T-helper 1 cell (primary cell): Measurements from ENCODE around the gene NTNG2.

ENCODE experiments used
- DNase-seq, 5 donors: peaks; one replicate each; pipeline ENCODE4 v3.0.0-alpha.2; 2012 to 2020

NTNG2 gene

DNA sequence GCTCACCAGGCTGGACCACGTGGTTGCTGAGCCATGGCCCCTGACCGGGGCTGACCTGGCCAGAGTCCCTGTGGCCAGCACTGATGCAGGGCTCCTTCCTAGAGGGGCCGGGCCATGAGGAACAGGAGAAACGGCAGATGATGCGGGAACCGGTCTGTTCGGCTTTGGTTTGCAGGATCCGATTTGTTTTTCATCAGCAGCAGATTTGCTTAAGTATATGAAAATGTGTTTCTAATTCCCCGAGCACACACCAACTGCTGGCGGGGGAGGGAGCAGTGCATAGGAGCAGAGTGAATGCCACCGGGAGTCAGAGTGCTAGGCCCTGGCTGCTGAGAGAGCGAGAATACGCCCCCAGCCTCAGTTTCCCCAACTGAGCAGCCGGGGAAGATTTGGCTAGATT lies 13.6 kb downstream of the NTNG2 start:
- no peak for DNase-seq

DNA sequence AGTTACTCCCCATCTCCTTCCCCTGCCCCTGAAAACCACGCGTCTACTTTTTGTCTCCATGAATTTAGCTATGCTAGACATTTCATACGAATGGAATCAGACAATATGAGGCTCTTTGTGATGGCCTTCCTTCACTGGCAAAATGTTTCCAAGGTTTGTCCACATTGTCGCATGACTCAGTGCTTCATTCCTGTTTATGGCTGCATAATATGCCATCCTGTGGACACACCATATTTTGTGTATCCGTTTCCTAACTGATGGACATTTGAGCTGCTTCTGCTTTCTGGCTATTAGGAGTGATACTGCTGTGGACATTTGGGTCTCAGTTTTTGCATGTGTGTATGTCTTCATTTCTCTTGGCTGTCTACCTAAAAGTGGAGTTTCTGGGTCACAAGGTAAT lies 14.5 kb downstream of the NTNG2 start:
- no peak for DNase-seq

DNA sequence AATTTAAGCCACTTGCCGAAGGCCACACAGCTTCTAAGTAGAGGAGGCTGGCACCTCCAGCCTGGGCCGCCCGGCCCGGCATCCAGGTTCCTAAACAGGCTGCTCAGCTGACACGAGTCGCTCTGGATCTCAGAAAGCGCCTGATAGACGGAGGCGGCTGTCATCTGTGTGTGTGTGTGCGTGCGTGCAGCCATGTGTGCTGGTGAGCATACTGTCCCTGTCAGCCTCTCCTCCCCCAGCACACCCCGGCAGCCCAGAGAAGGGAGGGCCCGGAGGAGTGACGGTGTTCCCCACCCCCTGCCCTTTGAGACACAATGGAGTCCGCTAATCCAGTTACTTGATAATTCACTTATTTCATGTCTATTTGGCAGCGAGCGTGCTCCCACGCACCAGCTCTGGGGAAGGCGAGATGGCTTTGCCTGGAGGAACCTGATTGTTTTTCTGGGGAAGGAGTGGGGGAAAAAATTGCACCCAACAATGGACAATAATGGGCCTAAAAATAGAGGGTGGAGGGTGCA lies 20.0 kb downstream of the NTNG2 start:
- DNase-seq = no peak

DNA sequence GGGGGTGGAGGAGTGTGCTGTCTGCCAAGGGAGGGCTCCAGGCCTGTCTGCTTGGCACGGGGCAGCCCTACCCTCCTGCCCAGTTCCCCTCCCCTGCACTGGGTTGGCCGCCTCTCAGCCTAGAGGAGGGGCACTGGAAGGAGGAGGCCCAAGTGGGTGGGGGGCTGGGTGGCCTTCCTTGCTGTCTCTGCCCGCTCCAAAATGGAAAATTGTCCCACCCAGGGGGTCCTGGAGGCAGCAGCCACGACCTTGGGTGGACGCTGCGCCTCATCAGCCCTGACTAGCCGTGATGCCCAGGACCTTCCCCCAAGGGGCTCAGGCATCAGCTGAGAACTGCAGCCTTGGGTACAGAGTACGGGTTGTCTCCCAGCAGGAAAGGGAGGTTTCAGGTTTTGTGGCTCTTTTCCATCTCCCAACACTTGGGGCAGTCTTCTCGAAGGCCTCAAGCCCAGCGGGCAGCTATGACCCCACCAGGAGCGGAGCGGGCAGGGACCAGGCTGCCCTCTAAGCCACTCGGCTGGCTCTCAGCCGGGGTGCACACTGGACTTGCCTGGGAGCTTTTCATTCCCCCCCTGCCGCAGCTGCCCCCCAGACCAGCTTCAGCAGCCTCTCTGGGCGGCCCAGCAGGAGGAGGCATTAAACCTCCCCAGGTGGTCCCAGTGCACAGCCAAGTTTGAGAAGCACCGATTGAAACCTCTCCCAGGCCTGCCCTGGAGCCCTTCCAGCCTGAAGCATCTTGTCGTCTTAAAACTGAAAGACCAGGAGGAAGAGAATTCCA lies 20.6 kb downstream of the NTNG2 start:
- DNase-seq = no peak

DNA sequence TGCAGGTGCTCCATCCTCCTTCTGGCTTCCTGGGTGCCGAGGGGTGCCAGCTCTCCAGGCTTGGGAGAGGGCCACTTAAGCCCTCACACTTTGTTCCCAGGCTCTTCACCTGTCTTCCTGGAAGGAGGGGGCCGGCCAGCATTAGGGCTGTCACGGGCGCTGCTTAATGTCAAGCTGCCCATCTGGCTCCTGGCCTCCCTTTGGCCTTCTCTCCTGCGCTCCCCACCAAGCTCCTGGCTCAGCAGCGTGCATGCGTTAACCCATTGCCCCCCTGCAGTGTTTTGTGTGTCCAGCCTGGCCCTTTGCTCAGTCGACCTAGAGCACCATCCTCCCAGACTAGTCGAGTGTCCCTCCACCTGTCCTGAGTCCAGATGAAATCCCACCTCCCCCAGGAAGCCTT lies 21.3 kb downstream of the NTNG2 start:
- DNase-seq = no peak

DNA sequence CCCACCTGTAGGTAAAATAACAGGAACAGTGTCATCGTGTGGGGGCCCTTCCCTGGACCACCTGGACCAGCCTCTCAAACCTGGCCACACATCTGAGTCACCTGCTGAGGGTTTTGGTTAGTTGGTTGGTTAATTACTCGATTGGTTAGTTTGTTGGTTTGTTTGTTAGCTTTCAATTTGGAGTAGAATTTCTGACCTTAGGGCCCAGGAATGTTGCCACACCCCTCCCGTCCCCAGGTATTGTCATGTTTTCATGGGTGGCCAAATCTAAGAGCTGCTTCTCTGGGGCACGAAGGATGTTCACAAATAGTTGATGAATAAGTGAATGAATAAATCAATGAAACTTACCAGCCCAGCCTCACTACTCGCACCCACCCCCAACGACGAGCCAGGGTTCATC lies 21.9 kb downstream of the NTNG2 start:
- DNase-seq = no peak

DNA sequence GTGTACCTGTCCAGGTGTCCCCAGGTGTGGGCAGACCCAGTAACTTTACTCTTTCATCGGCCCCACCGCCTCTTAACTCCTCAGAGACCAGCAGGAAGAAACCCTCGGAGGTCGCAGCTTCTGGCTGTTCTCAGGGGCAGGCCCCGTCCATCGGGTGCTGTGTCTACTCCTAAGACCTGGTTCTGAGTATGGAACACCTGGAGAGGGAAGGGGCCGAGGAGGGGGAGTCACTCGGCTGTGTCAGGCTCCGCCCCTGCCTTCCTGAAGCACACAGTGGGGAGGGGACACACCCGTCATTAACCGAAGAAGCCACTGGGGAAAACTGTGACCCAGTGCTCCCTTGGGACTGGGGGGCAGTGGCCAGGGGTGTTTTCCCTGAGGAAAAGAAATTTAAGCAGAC lies 22.3 kb downstream of the NTNG2 start:
- no peak for DNase-seq

DNA sequence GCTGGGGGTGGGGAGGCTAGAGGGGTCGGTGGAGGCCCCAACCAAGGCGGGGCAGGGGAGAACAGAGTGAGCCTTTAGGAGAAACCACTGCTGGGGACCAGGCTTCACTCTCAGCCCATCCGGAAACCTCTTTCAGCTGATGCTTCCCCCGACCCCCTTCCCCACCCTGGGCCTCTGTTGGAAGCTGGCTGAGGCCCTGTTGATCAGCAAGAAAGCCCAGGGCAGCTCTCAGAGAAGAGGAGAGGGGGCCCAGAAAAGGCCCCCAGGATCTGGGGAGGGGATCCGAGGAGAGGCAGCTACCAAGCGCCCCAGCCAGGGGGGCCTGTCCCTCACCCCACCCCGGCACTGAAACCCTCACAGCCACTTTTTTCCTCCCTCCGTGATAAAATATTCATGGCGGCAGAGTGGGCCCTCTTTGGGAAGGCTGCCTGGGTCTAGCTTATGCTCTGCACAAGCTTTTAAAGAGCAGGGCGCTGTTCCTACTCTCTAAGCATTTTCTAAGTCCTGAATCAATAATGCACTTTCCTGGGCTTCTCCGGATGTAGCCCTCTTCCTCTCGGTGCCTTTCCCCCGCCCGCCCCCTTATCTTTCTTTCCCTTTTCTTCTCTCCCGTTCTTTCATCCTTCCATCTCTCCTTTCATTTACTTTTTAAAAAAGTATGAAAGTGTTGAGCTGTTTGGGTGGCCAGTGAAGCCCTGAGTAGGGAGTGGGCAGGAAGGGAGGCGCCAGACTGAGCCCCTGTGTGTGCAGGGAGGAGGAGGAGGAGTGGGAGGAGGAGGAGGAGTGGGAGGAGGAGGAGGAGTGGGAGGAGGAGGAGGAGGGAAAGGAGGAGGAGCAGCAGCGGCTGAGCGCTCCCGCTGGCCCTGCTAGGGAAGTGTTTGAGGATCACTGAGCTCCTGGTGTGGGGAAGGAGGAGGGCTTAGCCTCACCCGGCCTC lies 23.5 kb downstream of the NTNG2 start:
- no peak for DNase-seq

DNA sequence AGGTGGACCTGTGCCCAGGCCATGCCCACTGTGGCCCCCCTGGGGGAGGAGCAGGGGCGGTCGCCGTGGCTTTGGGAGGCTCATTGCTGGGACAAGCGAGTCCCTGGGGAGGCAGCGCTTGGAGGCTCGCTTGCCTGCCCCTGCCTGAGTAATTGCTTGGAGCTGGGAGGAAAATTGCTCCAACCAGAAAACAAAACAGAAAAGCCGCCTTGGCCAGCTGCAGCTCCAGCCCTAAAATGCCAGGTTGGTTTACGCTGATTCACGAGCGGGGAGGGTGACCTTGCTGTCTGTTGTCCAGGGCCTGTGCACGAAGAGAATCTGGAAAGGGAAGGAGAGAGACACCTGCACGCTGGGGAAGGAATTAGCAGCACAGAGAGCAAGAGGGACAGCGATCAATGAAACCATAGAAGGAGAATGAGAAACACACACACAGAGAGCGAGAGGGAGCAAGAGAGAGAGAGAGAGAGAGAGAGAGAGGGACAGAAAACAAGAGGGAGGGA lies 25.3 kb downstream of the NTNG2 start:
- no peak for DNase-seq

DNA sequence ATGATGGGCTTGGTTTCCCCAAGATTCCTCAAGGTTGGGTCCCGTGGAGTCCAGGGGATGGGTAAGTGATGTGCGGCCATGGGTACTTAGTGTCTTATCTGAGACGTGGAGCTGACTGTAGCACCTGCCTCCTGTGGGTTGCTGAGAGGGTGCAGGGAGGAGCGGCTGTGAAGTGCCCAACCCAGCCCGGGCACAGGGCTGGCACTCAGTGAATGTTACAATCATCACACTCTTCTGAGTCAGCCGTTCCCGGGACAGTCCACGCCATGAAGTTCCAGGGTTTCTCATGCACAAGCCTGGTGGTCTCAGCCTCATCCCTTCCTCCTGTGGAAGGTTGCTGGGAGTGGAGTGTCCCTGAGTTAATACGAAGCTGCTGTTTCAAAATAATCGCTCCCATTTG lies 29.1 kb downstream of the NTNG2 start:
- no peak for DNase-seq

DNA sequence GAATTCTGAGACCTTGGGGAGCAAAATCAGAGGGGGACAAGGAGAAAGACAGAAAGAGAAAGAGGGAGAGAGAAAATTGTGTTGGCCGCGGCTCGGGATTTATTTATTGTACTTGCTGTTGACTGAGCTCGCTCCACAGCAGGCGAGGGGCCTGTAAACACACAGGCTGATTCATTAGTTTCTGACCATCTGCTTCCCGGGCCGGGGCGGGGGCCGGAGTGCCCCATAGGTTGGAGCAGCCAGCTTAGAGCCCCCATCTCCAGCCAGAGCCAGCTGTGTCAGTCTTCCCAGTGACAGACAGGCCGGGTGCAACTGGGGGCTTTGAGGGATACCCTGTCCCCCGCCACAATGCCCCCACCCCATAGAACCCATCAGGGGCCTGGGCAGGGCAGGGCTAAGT lies 30.9 kb downstream of the NTNG2 start:
- DNase-seq = no peak

DNA sequence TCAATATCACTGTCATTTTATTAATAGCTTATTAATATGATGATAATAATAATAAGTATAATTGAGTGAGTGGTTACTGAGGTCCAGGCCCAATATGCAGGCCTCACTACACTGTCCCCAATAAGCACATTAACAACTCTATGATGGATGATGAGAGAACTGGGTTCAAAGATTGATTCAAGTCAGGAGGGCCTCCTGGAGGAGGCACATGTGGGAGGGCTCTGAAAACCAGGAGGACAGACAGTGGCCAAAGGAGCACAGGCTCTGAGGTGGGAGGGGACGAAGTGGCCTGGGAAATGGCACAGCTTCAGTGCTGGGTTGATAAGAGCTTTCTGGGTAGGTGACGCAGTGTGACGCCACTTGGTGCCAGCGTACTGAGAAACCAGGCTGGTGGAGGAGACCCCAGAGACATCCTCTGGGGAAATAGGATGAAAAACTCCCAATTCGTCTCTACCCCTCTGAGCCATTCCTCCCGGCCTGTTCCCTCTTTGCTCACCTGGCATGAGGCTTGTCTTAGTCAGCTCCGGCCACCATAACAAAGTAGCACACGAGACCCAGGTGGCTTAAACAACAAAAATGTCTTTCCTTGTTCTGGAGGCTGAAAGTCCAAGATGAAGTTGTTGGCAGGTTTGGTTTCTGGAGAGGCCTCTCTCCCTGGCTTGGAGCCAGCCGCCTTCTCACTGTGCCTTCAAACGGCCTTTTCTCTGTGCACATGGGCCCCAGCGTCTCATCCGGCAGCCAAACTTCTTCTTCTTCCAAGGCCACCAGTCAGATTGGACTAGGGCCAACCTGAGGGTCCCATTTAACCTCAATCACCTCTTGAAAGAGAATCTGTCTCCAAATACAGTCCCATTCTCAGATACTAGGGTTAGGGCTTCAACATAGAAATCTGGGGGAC lies 31.6 kb downstream of the NTNG2 start:
- no peak for DNase-seq

DNA sequence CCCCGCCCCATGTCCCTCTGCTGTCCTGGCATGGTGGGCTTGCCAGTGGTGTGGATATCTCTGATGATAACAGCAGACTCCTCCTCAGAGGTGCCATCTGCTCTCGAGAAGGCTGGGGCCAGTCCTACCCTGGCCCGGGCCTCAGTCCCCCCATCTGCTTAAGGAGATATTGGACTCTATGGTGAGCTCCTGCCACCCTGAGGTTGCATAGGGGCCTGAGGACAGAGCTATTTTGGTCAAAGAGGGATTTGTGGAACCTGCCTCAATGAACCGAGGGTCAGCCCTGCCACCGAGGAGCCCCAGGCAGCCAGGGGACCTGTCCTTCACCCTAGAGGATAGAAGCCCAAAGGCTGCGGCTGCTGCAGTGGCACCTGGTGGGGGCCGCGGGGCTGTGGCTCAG lies 32.6 kb downstream of the NTNG2 start:
- DNase-seq = no peak

DNA sequence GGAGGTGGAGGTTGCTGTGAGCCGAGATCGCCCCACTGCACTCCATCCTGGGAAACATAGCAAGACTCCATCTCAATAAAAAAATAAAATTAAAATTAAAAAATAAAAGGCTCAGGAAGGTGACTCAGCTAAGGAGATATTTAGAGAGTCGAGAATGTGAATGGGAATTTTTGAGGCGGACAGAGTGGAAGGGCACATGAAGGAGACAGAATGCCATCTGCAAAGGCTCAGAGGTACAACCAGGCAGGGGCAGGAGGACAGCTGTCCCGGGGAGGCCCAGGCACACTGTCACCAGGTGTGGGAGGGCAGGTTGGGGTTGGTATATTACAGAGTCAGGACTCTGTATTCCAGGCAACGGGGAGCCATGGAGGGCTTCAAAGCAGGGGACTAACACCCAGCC lies 35.5 kb downstream of the NTNG2 start:
- no peak for DNase-seq

DNA sequence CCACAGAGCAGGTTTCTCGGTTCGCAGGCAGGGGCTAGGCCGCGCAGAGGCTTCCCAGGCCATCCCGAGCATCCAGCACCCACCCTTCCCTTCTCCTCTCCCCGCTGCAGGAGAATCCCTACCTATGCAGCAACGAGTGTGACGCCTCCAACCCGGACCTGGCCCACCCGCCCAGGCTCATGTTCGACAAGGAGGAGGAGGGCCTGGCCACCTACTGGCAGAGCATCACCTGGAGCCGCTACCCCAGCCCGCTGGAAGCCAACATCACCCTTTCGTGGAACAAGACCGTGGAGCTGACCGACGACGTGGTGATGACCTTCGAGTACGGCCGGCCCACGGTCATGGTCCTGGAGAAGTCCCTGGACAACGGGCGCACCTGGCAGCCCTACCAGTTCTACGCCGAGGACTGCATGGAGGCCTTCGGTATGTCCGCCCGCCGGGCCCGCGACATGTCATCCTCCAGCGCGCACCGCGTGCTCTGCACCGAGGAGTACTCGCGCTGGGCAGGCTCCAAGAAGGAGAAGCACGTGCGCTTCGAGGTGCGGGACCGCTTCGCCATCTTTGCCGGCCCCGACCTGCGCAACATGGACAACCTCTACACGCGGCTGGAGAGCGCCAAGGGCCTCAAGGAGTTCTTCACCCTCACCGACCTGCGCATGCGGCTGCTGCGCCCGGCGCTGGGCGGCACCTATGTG lies 36.1 kb downstream of the NTNG2 start:
- DNase-seq = no peak

DNA sequence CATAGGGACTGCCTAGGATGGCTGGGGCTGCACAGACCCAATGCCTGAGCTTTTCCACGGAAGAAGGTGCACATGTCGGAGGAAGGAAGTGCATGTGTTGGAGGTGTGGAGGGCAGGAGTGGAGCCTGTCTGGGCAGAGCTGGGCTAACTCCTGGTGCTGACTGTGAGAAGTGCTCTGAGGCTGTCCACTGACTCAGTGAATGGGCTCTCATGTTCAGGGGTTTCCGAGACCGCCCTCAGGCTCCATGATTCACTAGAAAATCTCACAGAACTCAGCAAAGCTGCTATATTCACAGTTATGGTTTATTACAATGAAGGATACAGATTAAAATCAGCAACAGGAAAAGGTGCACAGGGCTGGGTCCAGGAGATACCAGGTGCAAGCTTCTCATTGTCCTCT lies 37.2 kb downstream of the NTNG2 start:
- DNase-seq = no peak

DNA sequence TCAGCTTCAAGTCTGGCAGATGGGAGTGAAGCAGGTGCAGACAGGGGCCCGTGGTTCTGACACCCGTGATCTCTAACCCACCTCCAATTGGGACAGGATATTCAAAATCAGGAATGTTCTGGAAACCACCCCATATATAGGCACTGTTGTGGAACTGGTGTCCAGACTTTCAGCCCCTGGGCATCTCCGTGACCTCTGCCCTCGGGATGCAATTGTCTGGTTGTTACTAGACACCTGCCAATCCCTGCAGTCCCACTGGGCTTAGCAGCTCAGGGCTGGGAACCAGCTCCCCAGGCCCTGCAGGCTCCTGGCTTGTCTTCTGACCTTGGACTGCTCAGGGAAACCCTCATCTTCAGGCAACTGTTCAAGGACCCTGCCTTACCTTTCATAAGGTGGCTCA lies 38.8 kb downstream of the NTNG2 start:
- DNase-seq = no peak

DNA sequence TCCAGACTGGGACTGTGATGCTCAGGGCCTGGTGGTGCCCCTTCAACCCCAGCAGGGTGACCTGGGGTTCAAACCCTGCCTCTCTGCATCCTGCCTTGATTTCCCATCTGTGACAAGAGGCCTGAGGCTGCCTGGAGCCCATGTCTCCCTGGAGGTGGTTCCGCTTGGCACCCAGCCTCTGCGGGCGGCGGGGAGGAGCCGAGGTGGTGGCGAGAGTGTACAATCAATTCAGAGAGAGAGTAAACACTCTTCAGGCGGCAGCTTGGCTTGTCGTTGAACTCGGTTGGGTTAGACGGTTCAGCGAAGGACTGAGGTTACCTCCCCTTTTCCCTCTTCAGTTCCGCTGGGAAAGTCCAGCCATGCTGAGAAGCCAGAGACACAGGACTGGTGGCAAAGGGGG lies 39.3 kb downstream of the NTNG2 start:
- DNase-seq = no peak

DNA sequence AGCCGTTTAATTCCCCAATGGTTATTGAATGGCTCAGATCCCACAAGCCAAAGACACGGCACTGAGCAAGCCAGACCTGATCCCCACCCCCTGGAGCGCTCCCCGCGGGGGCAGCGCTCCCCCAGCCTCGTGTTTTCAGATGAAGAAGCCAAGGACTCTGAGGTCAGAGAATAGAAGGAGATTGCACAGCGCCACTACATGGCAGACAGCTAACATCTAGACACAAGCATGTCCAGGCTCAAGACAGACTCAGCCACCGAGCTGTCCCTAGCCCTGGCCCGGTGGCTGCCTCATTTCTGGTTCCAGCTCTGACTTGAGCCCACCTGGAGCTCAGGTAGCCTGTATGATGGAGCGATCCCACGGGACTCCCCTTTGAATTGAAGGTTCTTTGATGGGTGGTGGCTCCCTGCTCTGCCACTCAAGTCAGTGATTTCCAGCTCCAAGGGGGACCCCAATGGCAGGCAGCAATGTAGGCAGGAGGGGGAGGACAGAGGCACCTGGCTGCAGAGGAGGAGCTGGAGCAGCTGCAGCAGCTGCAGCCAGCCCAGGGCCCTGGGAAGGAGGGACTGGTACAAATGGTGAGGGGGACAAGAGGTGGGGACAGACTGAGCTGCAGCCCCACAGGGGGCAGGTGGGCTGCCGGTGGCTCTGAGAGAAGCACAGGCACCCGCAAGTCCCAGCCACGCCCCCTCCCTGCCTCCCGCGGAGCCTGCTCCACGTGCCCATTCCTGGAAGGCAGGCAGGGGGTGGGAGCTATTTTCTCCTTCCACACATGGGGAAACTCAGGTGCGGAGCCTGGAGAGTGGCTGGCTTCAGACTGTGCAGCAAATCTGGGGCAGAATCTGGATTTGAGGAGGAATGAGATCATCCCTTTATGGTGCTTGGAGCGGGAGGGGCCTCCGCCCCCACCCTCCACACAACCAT lies 40.2 kb downstream of the NTNG2 start:
- no peak for DNase-seq

DNA sequence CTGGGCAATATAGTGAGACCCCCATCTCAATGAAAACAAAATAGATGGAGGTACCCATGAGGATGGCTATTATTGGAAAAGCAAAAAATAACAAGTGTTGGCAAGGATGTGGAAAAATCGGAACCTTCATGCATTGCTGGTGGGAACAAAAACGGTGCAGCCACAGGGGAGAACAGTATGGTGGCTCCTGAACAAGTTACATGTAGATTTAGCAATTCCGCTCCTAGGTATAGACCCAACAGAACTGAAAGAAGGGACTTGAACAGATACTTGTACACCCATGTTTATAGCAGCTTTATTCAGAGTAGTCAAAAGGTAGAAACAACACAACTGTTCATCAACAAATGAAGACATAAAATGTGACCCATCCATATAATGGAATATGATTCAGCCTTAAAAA lies 43.0 kb downstream of the NTNG2 start:
- no peak for DNase-seq

DNA sequence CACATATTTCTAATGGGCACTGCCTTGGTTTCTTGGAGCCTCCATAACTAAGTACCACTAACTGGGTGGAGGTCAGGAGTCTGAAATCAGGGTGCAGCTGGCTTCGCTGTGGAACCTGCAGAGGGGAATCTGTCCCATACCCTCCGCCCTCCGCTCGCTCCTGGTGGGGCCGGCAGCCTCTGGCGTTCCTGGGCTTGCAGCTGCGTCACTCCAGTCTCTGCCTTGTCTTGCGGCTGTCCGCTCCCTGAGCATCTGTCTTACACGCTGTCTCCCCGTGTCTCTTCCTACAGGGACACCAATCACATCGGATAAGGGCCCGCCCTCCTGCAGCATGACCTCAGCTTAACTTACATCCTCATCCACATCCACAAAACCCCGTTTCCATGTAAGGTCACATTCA lies 45.4 kb downstream of the NTNG2 start:
- no peak for DNase-seq
